SIG-M5 treated with dmso at 0.1 percent for 504 hours (cell line): ENCODE data around the gene ANKFY1.

Experiments used
- DNase-seq: peaks from one replicate; lab custom pipeline; 2025; ENCODE audit not compliant: unreplicated experiment; lab: John Stamatoyannopoulos, UW

Gene ANKFY1, protein sequence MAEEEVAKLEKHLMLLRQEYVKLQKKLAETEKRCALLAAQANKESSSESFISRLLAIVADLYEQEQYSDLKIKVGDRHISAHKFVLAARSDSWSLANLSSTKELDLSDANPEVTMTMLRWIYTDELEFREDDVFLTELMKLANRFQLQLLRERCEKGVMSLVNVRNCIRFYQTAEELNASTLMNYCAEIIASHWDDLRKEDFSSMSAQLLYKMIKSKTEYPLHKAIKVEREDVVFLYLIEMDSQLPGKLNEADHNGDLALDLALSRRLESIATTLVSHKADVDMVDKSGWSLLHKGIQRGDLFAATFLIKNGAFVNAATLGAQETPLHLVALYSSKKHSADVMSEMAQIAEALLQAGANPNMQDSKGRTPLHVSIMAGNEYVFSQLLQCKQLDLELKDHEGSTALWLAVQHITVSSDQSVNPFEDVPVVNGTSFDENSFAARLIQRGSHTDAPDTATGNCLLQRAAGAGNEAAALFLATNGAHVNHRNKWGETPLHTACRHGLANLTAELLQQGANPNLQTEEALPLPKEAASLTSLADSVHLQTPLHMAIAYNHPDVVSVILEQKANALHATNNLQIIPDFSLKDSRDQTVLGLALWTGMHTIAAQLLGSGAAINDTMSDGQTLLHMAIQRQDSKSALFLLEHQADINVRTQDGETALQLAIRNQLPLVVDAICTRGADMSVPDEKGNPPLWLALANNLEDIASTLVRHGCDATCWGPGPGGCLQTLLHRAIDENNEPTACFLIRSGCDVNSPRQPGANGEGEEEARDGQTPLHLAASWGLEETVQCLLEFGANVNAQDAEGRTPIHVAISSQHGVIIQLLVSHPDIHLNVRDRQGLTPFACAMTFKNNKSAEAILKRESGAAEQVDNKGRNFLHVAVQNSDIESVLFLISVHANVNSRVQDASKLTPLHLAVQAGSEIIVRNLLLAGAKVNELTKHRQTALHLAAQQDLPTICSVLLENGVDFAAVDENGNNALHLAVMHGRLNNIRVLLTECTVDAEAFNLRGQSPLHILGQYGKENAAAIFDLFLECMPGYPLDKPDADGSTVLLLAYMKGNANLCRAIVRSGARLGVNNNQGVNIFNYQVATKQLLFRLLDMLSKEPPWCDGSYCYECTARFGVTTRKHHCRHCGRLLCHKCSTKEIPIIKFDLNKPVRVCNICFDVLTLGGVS

DNA sequence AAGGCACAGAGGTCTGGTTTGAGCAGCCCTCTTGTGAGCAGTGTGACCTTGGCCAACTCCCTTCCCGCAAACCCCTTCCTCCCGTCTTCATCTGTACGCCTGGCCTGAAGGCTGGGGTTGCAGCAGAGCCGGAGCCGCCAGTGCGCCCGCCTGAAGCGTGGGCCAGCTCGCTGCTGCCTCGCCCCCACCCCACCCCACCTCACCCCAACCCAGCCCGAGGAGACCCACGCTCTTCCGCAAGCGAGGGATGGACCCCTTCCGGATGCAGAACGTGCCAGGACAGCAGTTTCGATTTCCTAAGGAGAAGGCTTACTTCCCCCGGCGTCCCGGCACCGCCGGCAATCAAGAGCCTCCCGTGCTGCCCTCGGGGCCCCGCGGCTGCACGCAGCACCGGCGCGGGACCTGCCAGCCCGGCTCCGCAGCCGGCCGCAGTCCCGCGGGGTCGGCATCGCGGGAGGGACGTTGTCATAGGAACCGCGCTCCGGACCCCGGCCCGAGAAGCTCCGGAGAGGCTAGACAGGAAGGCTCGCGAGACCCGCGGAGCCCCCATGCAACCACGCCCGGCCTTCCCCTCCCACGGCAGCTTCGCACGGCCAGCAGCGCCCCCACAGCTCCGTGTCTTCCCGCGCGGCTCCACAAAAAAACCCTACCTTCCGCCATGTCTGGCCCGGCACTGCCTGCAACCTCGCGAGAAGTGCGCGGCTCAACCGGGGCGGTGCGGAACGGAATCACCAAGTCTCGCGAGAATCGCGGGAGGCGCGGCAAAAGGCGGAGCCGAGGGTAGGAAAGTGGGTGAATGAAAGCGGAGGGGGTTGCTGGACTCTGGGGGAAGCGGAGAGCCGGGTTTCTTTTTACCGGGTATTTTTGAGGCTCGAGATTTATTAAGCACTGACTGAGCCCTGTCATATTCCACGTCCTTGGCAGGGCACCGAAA, at the start of gene ANKFY1:
ANKFY1 (minus strand) TSS at position 698 of the 934 bp plus-strand sequence; CDS start at position 660, 38 bp downstream.
- DNase-seq, result peak; percentile 91

DNA sequence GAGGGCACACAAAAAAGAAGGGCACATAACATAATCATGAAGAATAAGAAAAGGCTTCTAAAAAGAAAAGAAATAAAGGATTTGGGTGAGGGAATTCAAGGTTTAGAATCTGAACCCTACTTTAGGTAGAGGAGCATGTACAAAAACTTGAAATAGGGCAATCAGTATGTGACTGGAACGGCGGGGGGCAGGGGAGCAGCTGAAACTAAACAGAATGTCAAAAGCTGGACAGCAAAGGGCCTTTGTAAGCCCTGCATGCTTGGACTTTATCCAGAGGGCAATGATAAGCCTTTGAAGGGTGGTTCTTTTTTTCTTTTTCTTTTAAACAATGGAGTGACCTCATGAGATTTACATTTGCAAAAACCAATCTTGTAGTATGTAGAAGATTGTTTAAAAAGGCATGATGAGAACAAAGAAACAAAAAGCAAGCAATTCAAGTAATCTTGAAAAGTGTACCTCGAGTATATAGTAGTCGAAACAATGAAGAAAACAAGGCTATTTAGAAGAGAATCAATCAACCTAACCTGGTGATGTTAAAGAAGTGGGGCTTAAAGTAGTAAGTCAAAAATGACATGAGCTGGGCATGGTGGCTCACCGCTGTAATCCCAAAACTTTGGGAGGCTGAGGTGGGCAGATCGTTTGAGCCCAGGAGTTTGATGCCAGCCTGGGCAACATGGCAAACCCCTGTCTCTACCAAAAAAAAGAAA, 46.7 kb upstream of the ANKFY1 start:
- DNase-seq, result no peak

DNA sequence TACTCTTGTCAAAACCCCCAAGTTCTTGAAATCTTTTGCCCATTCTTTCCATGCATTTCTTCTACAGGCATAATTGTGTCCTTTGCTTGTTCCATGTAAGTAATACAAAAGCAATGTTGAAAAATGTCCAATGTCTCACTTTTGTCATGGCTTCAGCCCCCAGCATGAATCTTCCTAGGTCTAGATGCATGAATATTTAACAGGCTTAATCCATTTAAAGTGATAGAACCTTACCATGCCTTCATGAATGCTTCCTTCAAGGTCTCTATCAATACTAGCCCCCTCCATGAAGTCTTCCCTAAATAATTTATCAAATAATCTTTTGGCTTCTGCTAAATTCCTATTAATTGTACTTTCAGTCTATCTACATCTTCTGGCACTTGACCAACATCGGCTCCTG, 46.1 kb upstream of the ANKFY1 start:
- DNase-seq, result no peak

DNA sequence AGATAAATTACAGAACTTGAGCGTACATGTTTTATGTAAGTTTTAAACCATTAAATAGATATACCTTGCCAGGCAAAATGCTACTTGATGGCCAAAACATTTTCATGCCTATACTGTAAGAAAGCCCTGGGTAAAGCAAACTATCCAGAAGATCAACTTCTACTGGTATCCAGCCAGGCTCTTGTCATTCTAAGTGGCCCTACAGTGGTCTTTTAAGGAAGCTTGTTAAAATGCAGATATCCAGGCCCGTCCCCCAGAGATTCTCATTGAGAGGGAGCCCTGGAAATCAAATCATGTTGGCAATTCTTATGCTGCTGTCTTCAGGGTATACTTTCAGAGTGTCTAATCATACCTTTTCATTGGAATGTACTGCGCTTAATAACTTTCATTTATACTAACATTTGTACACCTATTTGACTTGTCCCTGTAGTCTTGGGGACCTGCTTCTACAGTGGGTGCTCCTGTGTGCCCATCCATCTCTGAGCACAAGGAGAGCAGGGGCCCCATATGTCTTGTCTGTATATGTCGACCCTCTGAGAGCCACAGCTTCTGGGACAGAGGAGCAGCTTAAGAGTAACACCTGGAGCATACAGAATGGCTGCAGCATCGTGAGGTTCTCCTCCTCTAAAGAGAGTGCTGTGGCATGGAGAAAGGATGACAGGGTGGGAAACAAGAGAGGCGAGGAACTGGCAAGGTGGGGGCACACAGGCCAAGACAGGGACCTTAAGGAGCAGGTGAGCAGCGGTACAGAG, 43.6 kb upstream of the ANKFY1 start:
- DNase-seq, result no peak

DNA sequence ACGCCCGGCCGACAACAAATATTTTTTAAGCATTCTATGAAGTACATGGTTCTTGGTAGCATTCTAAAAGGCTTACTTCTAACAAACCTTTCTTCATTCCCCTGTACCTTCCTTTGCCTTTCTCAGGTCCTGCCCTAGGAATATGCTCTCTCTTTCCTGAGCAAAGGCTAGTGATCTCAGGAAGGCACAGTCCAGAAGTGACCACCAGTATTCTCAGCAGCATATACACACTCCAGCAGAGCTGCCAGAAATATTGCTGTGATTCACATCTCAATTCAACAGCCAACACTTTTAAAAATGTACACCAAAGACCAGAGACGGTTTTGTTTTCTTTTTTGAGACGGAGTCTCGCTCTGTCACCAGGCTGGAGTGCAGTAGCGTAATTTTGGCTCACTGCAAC, 41.4 kb upstream of the ANKFY1 start:
- no peak for DNase-seq

DNA sequence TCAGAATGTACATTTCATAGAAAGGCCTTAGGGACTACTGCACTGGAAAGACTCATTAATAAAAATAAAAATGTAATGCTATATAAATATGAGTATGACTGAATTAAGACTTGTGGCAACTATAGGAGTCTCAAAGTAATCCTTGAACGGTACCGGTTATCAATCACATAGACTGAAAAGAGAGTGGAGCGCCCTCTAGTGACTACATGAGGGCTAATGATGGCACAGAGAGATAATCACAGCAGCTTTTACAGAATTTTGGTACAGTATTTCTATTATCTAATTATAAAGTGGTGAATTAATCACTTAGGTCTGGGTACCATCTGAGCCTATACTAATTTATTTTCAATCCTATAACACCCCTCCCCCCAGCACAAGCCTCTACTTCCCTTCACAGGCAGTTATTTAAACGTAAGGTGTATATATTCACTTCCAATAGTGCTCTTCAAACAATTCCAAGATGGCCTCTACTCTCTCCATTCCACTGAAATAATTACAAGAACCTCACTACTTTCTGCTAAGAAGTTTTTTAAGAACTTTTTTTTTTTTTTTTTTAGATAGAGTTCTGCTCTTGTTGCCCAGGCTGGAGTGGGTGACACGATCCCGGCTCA, 40.7 kb upstream of the ANKFY1 start:
- peak; percentile 47 for DNase-seq

DNA sequence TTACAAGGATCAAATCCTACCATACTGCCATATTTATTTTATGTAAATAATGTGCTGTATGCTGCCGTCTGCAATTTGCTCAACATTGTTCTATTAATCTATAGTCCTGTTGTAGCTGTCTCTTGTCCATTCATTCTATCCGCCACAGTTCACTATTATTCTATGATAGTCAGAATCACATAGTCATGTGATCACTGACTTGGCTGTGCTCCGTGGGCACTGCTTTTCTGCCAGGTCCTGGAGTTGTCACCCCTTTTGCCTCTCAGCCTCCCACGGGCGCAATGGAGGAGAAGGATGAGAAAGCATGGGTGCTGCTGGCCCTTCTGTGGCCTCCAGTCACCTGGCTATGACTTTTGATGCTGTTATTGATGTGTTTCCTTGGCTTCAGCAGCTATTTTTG, 37.3 kb upstream of the ANKFY1 start:
- DNase-seq, result no peak

DNA sequence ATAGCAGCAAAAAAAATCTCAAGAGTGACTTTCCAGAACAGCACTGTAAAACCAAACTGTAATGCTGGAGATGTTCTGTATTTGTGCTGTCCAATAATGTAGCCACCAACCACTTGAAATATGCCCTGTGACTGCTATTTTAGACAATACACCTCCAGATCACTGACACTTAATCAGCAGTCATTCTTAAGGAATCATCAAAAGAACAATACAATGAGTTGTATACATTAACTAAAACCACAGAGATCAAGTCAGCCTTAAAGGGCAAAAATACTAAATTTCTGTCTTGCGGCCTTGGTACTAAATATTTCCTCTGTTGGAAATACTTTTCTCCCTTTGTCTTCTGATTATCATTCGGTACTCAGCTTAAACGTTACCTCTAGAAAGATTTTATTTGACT, 33.6 kb upstream of the ANKFY1 start:
- no peak for DNase-seq

DNA sequence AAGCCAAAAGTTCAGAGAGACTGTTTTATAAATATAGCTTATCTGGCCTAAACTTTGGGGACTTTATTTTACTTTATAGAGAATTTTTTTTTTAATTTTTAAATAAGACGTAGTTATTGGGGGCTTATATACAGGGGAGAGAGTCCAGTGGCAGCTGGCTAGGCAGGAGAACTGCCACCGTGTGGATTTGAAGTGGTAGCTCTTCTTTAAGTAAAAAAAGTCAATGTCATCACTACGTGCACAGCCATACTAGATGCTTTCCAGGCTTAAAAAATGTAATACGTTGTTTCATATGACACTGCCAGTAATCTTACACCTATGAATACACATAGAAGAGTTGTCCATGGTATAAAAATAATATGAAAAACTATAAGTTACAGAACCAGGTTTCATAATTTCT, 31.9 kb upstream of the ANKFY1 start:
- no peak for DNase-seq

DNA sequence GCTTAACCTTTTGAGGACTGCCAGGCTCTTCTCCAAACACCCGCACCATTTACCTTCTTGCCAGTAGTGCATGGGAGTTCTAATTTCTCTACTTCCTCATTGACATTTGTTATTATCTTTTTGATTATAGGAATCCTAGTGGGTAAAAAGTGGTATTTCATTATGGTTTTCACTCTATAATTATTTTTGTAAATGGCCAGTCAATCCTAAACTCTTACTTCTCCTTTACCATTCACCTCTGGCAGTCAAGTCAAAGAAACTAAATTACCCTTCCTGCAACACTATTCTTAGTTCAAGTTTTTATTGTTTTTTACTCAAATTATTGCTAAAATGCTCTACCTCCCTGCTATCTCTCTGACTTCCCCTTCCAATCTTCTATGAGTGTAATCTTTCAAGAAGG, 29.8 kb upstream of the ANKFY1 start:
- DNase-seq, result peak; percentile 21

DNA sequence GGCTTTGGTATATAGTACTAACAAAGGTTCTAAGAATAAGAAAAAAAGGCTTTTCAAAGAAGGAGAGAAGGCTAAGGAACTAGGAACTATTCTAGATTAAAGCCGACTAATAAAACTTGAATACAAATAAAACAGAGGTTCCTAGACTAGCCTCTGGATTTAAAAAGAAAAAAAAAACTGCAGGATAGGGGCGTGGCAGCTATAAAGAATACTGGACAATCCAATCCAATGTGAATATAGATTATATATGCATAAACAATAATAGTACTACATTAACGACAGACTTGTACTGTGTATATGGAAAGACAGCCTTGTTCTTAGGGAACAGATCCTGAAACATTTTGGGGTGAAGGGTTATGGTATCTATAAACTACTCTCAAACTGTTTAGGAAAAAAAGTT, 23.9 kb upstream of the ANKFY1 start:
- no peak for DNase-seq

DNA sequence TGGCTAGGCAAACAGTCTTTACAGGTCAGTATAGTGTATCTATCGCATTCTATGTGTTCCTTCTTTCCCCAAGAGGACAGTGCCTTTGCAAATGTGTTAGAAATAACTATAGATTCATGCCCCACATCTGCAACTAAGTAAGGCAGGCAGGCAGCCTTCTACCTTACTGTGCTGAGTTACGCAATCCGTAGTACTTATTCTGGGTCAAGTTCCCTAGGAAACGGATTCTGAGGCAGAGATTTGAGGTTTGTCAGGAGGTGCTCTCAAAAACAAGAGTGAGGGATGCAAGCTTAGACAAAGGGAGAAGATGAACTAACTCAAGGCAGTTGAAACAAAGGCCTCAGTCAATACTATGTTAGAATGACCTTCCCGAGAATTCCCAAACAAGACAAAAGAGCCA, 12.7 kb upstream of the ANKFY1 start:
- DNase-seq, result peak; percentile 1

DNA sequence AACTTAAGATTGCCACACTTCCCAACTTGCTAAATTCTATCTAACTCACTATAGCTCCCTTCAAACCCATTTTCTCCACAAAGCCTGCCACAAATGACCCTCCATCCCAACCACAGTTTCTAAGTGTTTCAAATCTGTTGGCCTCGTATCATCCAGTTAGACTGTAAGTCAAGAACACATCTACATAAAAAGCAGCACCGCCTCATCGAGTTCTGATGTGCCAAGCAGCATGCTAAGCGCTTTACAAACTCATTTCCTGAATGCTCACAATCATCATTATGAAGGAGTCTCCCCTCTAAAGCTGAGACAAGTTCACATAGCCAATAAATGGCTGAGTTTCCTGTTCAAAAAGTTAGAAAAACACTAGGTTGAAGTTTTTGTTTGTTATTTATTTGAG, 9.2 kb upstream of the ANKFY1 start:
- no peak for DNase-seq

DNA sequence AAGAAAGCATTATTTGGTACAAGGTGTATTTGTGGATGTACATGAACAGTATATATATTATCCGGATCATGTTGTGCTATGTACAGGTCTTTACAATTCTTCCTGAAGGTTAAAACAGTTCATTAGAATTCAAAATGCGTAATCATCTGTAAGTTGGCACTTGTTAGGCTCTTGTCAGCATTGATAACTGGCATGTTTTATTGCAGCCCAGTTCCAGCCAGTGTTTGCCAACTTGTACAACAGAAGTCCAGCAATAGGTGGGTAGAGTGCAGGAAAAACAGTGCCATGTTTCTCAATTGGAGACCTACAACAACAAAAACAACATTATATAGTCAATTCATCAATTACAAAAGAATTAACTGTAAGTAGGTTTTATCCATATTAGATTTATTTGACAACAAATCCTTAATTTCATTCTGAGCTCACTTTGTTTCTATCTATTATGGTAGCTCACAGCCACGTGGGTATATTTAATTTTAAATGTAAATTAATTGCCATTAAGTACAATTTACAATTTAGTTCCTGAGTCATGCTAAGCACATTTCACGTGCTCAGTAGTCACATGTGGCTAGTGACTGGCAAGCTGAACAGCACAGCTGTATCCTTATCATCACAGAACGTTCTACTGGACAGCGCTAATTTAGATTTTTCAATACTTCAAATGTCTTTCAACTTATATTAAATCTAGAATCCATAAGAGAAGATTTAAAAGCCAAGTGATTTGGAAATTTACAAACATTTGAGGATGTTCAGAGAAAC, 8.6 kb upstream of the ANKFY1 start:
- DNase-seq, result no peak

DNA sequence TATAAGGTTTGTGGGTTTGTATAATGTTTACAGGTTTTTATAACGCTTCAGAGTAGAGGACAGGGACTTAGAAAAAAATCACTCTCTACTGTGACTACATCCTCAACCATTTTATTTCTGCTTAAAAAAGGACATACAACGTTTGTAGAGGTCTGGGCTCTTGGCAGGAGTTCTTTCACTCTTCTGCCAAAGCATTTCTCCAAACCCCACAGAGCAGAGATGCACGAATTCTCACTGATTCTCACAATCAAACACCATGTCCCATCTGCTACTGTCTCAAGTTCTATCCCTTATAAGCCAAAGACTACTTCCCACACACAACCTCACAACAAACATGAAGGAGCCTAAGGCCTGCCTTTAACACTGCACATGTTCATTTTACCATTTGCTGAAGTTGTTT, 7.0 kb upstream of the ANKFY1 start:
- no peak for DNase-seq

DNA sequence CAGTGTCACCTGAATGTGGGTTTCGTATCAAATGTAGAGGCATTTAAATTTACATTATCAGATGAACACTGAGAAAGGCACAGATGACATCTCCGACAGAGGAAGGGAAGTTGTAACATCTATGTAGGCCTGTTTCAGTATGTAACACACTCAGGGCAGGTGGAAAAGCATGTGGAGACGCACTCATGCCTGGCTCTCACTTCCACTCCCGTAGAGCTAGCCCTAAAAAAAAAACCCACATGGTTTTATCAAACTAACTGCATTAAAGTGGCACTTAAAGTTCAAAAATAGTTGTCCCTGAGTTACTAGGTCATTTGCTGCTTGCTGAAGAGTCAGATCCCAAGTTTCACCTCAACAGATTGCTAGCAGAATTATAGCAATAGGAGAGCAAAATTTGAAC, 6.1 kb upstream of the ANKFY1 start:
- no peak for DNase-seq

DNA sequence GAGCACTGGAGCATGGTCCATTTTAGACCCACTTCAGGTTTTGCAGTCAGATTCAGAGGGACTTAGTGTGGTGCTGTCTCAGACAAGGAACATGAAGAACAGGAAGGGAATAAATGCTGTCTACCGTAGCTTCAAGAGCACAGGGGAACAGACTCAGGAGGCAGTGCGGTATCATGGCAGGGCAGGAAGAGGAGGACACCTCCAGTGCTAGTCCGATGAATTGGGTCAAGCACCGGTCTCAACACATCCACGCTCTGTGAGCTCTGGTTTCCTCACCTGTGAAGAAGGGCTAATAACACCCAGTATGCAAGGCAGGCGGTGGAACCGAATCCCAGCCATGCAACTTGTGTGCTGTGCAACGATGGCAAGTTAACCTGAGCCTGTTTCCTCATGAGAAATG, 3.6 kb upstream of the ANKFY1 start:
- DNase-seq, result no peak

DNA sequence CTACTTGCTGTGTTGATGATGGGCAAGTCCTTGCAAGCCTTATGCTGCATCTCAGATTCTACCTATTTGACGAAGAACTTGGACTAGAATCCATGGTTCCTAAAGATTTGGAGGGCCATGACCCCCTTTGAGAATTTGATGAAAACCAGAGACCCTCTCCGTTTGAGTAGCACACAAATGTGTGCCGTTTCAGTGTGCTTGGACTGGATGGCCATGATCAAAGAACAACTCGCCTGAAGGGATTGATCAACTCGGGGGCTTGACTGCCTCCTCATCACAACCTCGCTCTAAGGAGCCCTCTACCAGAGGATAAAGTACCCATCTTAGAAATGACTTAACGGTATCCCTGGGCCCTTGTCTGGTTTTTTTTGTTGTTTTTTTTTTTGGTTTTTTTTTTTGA, 2.8 kb upstream of the ANKFY1 start:
- no peak for DNase-seq
